Nephron (organoid): ENCODE results near the gene RASL11A.
"Not testable (repeated sequence)": the region's sequence is repeated elsewhere in the genome, so short reads cannot be mapped to it uniquely, and the experiment has no call there.

ENCODE experiments used
- H3K27ac Mint-ChIP-seq, 3 experiments: 2 replicates each; pipeline ENCODE4 v1.8.0; 2020; ENCODE audit warnings: mixed read lengths in 3 of 3, mild to moderate bottlenecking in 2 of 3, moderate library complexity in 1 of 3
- H3K27me3 Mint-ChIP-seq: 2 replicates; pipeline ENCODE4 v1.8.0; 2021; ENCODE audit warnings: low read depth, mild to moderate bottlenecking, moderate library complexity, mixed read lengths
- H3K36me3 Mint-ChIP-seq: 2 replicates; pipeline ENCODE4 v1.8.0; 2020; ENCODE audit warnings: low read depth, mixed read lengths
- H3K4me1 Mint-ChIP-seq: 2 replicates; pipeline ENCODE4 v1.8.0; 2020; ENCODE audit warnings: mixed read lengths
- H3K4me3 Mint-ChIP-seq, 3 experiments: 2 replicates each; pipeline ENCODE4 v1.8.0; 2020; ENCODE audit warnings: mild to moderate bottlenecking in 3 of 3, mixed read lengths in 3 of 3, moderate library complexity in 2 of 3
- H3K9me3 Mint-ChIP-seq: 2 replicates; pipeline ENCODE4 v1.8.0; 2020; ENCODE audit warnings: mixed read lengths
- TF ChIP-seq, protein P1 (sequence below), 3 experiments: fragments of 200-600 bp; sonication (generic); IDR thresholded peaks; one replicate each; pipeline ENCODE4 v1.5.0; 2021; ENCODE audit warnings: antibody characterized with exemption in 3 of 3; ENCODE audit not compliant: unreplicated experiment in 3 of 3

RASL11A gene, protein sequence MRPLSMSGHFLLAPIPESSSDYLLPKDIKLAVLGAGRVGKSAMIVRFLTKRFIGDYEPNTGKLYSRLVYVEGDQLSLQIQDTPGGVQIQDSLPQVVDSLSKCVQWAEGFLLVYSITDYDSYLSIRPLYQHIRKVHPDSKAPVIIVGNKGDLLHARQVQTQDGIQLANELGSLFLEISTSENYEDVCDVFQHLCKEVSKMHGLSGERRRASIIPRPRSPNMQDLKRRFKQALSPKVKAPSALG

DNA sequence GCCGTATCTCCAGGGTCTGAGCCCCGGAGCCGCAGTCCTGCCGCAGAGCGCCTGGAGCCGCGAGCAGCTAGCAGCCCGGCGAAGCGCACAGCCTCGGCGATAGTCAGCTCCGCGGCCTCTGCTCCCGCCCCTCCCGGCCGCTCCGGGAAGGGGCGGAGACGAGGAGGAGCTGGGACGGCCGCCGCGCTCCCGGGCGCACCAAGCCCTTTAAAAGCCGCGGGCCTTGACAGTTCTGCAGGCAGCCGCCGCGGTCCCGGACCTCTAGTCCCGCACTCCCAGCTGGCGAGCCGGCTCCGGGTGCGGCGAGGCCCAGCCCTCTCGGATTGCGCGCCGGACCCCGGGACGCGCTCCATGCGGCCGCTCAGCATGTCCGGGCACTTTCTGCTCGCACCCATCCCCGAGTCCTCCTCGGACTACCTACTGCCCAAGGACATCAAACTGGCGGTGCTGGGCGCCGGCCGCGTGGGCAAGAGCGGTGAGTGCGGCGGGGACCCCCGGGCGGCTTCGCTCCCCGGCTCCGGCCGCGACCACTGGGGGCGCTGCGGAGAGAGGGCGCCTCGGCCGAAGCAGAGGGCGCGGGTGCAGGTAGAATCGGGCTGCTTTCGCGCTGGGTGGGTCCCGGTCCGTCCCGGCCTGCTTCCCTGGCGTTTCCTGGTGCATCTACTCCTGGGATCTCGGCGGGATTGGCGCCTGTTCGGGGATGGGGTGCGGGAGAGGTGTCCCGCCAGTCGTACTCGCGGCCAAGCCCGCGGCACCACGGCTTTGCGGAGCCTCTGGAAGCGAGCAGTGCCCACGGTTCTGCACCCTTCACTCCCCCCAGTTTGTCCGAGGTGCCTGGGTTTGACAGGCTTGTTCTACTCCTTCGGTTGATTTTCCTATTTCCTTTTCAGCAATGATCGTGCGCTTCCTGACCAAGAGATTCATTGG lies at the start of gene RASL11A:
Gene RASL11A (plus strand): TSS at position 237 of the 927 bp plus-strand sequence. CDS start 115 bp downstream, at position 352.
- Mint-ChIP-seq H3K27me3 (peaks cover 12% of the 10 kb centered on the region), H3K27ac (peak within 1 kb of the TSS; percentile 77 to 90 (median 84)), H3K4me1 (peaks cover 46% of the 10 kb centered on the region), H3K4me3 (peak within 1 kb of the TSS; percentile 92 to 95 (median 93)), H3K36me3 (no peaks in the 10 kb centered on the region), H3K9me3 (no peaks in the 10 kb centered on the region)
- TF ChIP-seq, protein P1, sequence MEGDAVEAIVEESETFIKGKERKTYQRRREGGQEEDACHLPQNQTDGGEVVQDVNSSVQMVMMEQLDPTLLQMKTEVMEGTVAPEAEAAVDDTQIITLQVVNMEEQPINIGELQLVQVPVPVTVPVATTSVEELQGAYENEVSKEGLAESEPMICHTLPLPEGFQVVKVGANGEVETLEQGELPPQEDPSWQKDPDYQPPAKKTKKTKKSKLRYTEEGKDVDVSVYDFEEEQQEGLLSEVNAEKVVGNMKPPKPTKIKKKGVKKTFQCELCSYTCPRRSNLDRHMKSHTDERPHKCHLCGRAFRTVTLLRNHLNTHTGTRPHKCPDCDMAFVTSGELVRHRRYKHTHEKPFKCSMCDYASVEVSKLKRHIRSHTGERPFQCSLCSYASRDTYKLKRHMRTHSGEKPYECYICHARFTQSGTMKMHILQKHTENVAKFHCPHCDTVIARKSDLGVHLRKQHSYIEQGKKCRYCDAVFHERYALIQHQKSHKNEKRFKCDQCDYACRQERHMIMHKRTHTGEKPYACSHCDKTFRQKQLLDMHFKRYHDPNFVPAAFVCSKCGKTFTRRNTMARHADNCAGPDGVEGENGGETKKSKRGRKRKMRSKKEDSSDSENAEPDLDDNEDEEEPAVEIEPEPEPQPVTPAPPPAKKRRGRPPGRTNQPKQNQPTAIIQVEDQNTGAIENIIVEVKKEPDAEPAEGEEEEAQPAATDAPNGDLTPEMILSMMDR (IDR thresholded peaks at IDR 0.05; ENCODE audit: unreplicated experiment in 3 of 3): peak; percentile 94 to 100 (median 98)

DNA sequence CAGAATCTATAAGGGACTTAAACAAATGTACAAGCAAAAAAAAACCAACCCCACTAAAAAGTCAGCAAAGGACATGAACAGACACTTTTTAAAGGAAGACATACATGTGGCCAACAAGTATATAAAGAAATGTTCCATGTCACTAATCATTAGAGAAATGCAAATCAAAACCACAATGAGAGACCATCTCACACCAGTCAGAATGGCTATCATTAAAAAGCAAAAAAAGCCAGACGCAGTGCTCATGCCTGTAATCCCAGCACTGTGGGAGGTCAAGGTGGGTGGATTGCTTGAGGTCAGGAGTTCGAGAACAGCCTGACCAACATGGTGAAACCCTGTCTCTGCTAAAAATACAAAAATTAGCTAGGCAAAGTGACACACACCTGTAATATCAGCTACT lies 48.5 kb upstream of the RASL11A start:
- not testable (repeated sequence) for H3K27me3 Mint-ChIP-seq, H3K4me3 Mint-ChIP-seq, H3K36me3 Mint-ChIP-seq, H3K4me1 Mint-ChIP-seq, H3K27ac Mint-ChIP-seq
- peaks cover 14% of the 10 kb centered on the region for H3K9me3 Mint-ChIP-seq

DNA sequence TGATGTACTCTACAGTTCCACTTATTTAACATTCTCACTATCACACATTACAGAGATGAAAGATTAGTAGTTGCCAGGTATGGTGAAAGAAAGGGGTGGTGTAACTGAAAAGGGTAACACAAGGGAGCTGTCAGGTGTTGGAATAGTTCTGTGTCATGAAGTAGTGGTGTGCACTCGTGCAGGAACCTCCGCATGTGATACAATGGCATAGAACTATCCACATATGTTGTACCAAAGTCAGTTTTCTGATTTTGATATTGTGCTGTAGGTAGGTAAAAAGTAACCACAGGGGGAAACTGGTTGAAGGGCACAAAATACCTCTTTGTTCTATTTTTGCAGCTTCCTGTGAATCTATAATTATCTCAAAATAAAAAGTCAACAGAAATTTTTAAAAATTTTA lies 43.6 kb upstream of the RASL11A start:
- H3K4me1 Mint-ChIP-seq: no peaks in the 10 kb centered on the region
- no peak overlapping the region for H3K4me3 Mint-ChIP-seq
- H3K27me3 Mint-ChIP-seq: no peaks in the 10 kb centered on the region
- no peak overlapping the region for H3K27ac Mint-ChIP-seq
- TF ChIP-seq, protein P1 (IDR thresholded peaks at IDR 0.05; ENCODE audit: unreplicated experiment in 3 of 3): no peak
- H3K36me3 Mint-ChIP-seq: no peaks in the 10 kb centered on the region
- H3K9me3 Mint-ChIP-seq: peaks cover 8% of the 10 kb centered on the region

DNA sequence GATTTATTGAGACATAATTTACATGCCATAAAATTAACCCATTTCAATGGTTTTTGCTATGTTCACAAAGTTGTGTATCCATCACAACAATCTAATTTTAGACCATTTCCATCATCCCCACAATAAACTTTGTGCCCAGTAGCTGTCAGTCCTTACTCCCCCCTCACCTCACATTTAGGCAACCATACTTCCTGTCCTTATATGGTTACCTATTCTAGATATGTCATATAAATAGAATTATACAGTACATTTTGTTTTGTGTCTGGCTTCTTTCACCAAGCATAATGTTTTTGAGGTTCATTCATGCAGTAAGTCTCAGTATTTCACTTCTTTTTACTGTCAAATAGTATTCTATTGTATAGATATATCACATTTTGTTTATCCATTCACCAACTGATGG lies 42.5 kb upstream of the RASL11A start:
- H3K4me1 Mint-ChIP-seq: no peaks in the 10 kb centered on the region
- TF ChIP-seq, protein P1 (IDR thresholded peaks at IDR 0.05; ENCODE audit: unreplicated experiment in 3 of 3): no peak
- peaks cover 4% of the 10 kb centered on the region for H3K36me3 Mint-ChIP-seq
- no peaks in the 10 kb centered on the region for H3K27me3 Mint-ChIP-seq
- H3K9me3 Mint-ChIP-seq: peaks cover 14% of the 10 kb centered on the region
- no peak overlapping the region for H3K27ac Mint-ChIP-seq
- H3K4me3 Mint-ChIP-seq: no peak overlapping the region

DNA sequence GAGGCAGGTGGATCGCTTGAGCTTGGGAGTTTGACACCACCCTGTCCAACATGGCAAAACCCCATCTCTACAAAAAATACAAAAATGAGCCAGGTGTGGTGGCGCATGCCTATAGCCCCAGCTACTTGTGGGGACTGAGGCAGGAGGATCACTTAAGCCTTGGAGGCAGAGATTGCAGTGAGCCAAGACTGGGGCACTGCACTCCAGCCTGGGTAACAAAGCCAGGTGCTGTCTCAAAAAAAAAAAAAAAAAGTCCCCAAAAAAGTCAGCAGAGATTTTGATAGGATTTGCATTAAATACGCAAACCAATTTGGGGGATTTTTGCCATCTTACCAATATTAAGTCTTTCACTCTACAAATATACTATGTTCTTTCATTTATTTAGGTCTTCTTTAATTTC lies 41.0 kb upstream of the RASL11A start:
- H3K9me3 Mint-ChIP-seq: peaks cover 14% of the 10 kb centered on the region
- TF ChIP-seq, protein P1 (IDR thresholded peaks at IDR 0.05; ENCODE audit: unreplicated experiment in 3 of 3): no peak
- no peaks in the 10 kb centered on the region for H3K4me1 Mint-ChIP-seq

DNA sequence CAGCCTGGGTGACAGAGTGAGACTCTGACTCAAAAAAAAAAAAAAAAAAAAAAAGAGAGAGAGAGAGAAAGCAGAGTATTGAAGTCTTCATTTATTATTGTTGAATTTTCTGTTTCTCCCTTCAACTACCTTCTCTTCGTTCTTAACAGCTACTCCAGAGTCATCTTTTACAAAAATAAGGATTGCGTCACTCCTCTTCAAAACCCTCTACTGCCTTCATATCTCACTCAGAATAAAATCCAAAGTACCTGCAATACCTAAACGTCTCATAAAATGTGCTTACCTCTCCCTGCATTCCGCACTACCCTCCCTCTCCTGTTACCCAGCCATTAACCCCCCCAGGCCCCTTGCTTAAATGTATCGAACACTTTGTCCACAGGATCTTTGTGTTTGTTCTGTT lies 36.7 kb upstream of the RASL11A start:
- H3K9me3 Mint-ChIP-seq: peaks cover 14% of the 10 kb centered on the region
- H3K27me3 Mint-ChIP-seq: peaks cover 7% of the 10 kb centered on the region
- H3K4me3 Mint-ChIP-seq: no peak overlapping the region
- peaks cover 4% of the 10 kb centered on the region for H3K36me3 Mint-ChIP-seq
- no peak overlapping the region for H3K27ac Mint-ChIP-seq
- no peaks in the 10 kb centered on the region for H3K4me1 Mint-ChIP-seq
- TF ChIP-seq, protein P1 (IDR thresholded peaks at IDR 0.05; ENCODE audit: unreplicated experiment in 3 of 3): no peak

More for the DNA sequence above, 41.0 kb upstream of the RASL11A start:
- Mint-ChIP-seq H3K4me3 (no peak overlapping the region), H3K36me3 (peaks cover 4% of the 10 kb centered on the region), H3K27me3 (no peaks in the 10 kb centered on the region), H3K27ac (no peak overlapping the region)
